GM21737 (cell line): ENCODE results near the gene BLVRB.
"Not testable (repeated sequence)": the region's sequence is repeated elsewhere in the genome, so short reads cannot be mapped to it uniquely, and the experiment has no call there.

Experiments used
- ATAC-seq: cut with Tn5 transposase; IDR thresholded peaks from one replicate; pipeline ENCODE4 v1.9.1; 2021; ENCODE audit warnings: mild to moderate bottlenecking, moderate library complexity; ENCODE audit not compliant: unreplicated experiment

Gene BLVRB

GRCh38 chr19:40452016-40452415, 13.5 kb downstream of the BLVRB start:
- ATAC-seq: no peak

GRCh38 chr19:40450664-40451063, 14.9 kb downstream of the BLVRB start:
- ATAC-seq: no peak

GRCh38 chr19:40449506-40449905, 16.0 kb downstream of the BLVRB start:
- no peak for ATAC-seq

- no peak for ATAC-seq
These were observed 19.2 kb downstream of the BLVRB start for GRCh38 chr19:40446263-40446784.

- no peak for ATAC-seq
These were observed 19.7 kb downstream of the BLVRB start for GRCh38 chr19:40445780-40446262.

- no peak for ATAC-seq
These were observed 20.7 kb downstream of the BLVRB start for GRCh38 chr19:40444825-40445312.

- peak; percentile 64 for ATAC-seq
These were observed 21.3 kb downstream of the BLVRB start, which contains the start of gene SERTAD3 for GRCh38 chr19:40444000-40444824. SERTAD3 (minus strand) TSS chr19:40444335; CDS start chr19:40442080, 2,255 bp downstream.

- peak; percentile 69 for ATAC-seq
These were observed 22.2 kb downstream of the BLVRB start for GRCh38 chr19:40443131-40443999.

- no peak for ATAC-seq
These were observed 23.0 kb downstream of the BLVRB start for GRCh38 chr19:40442328-40443130.

GRCh38 chr19:40441719-40442253, 23.8 kb downstream of the BLVRB start:
- ATAC-seq: no peak

GRCh38 chr19:40438284-40438683, 27.3 kb downstream of the BLVRB start:
- ATAC-seq: no peak

GRCh38 chr19:40433391-40434216, 31.9 kb downstream of the BLVRB start:
- ATAC-seq: peak; percentile 55

- not testable (repeated sequence) for ATAC-seq
These were observed 32.8 kb downstream of the BLVRB start for GRCh38 chr19:40432760-40433159.

GRCh38 chr19:40431698-40432097, 33.8 kb downstream of the BLVRB start:
- no peak for ATAC-seq

- ATAC-seq: not testable (repeated sequence)
These were observed 35.3 kb downstream of the BLVRB start for GRCh38 chr19:40430242-40430641.

- ATAC-seq: not testable (repeated sequence)
These were observed 37.3 kb downstream of the BLVRB start for GRCh38 chr19:40428197-40428596.

GRCh38 chr19:40425450-40426287, 39.9 kb downstream of the BLVRB start, which contains the start of gene SERTAD1:
SERTAD1 (minus strand) TSS chr19:40425992; CDS start chr19:40423546, 2,446 bp downstream.
- ATAC-seq: peak; percentile 83
